Right atrium auricular region (tissue), 2 donors: ENCODE results near the gene TFEC. TPM values are rescaled to one million over a fixed set of nuclear protein-coding genes. Genes with fewer than 3 reads are reported as not detected.

Experiments used
- DNase-seq: peaks from one replicate; pipeline ENCODE4 v3.0.0-alpha.2; 2019; ENCODE audit warnings: low spot score
- H3K27ac ChIP-seq, 2 donors: fragments of 200-600 bp; sonication (generic); 1 replicate in 1 of 2; 2 replicates in 1 of 2; pipeline ENCODE4 v1.5.1; 2016 to 2019
- H3K27me3 ChIP-seq, 2 donors: fragments of 200-600 bp; sonication (generic); one replicate each; pipeline versions ENCODE4 v1.5.1 to v1.6.0; 2017 to 2019
- H3K36me3 ChIP-seq: fragments of 200-600 bp; sonication (generic); one replicate; pipeline ENCODE4 v1.5.1; 2016
- H3K4me1 ChIP-seq, 2 donors: fragments of 200-600 bp; sonication (generic); one replicate each; pipeline versions ENCODE4 v1.5.1 to v1.6.0; 2017 to 2019
- H3K4me3 ChIP-seq, 2 donors: fragments of 200-600 bp; sonication (generic); 1 replicate in 1 of 2; 2 replicates in 1 of 2; pipeline ENCODE4 v1.5.1; 2017 to 2019; ENCODE audit warnings: mild to moderate bottlenecking in 1 of 2, moderate library complexity in 1 of 2
- H3K9me3 ChIP-seq, 2 donors: fragments of 200-600 bp; sonication (generic); one replicate each; pipeline ENCODE4 v1.5.1; 2019
- CTCF ChIP-seq, 2 donors: fragments of 200-600 bp; sonication (generic); IDR thresholded peaks; one replicate each; pipeline ENCODE4 v1.5.1; 2019; ENCODE audit warnings: antibody characterized with exemption in 2 of 2
- total RNA-seq, 2 donors: library from RNA; depleted of rRNA; stranded (reverse); fragments of >200 nt; gene quantifications; one replicate each; pipeline ENCODE4 v1.1.0, GENCODE V29; 2016

Gene TFEC
- total RNA-seq, 2 donors from 2014 or later = 1.9 to 2.1 TPM

- Histone ChIP-seq H3K9me3 (peaks cover 0 to under 1% of the 10 kb centered on the region in 2 donors), H3K36me3 (no peaks in the 10 kb centered on the region), H3K27ac (no peak overlapping the region), H3K27me3 (no peaks in the 10 kb centered on the region), H3K4me3 (no peak overlapping the region), H3K4me1 (no peaks in the 10 kb centered on the region)
- no peak for DNase-seq
- no peak for TF ChIP-seq CTCF (IDR thresholded peaks at IDR 0.05)
These were observed 42.2 kb downstream of the TFEC start for GRCh38 chr7:115988401-115988800.

- TF ChIP-seq CTCF (IDR thresholded peaks at IDR 0.05) = no peak
- Histone ChIP-seq H3K4me1 (no peaks in the 10 kb centered on the region), H3K4me3 (no peak overlapping the region), H3K27ac (no peak overlapping the region), H3K27me3 (no peaks in the 10 kb centered on the region), H3K9me3 (no peaks in the 10 kb centered on the region), H3K36me3 (no peaks in the 10 kb centered on the region)
- DNase-seq = no peak
These were observed 43.1 kb downstream of the TFEC start for GRCh38 chr7:115987486-115987885.

- no peak for DNase-seq
- no peaks in the 10 kb centered on the region for H3K27me3 ChIP-seq
- TF ChIP-seq CTCF (IDR thresholded peaks at IDR 0.05) = no peak
These were observed 46.5 kb downstream of the TFEC start for GRCh38 chr7:115984105-115984504.

GRCh38 chr7:115980159-115980558 lies 50.4 kb downstream of the TFEC start:
- Histone ChIP-seq H3K36me3 (no peaks in the 10 kb centered on the region), H3K4me1 (no peaks in the 10 kb centered on the region), H3K27me3 (no peaks in the 10 kb centered on the region), H3K9me3 (no peaks in the 10 kb centered on the region), H3K4me3 (no peak overlapping the region), H3K27ac (no peak overlapping the region)
- no peak for DNase-seq
- TF ChIP-seq CTCF (IDR thresholded peaks at IDR 0.05) = no peak

More at GRCh38 chr7:115984105-115984504, 46.5 kb downstream of the TFEC start:
- Histone ChIP-seq H3K4me3 (no peak overlapping the region), H3K27ac (no peak overlapping the region), H3K9me3 (no peaks in the 10 kb centered on the region), H3K4me1 (no peaks in the 10 kb centered on the region), H3K36me3 (no peaks in the 10 kb centered on the region)

- Histone ChIP-seq H3K27ac (no peak overlapping the region), H3K27me3 (no peaks in the 10 kb centered on the region), H3K36me3 (no peaks in the 10 kb centered on the region), H3K4me1 (no peaks in the 10 kb centered on the region), H3K4me3 (no peak overlapping the region), H3K9me3 (no peaks in the 10 kb centered on the region)
- TF ChIP-seq CTCF (IDR thresholded peaks at IDR 0.05) = no peak
- DNase-seq = no peak
These were observed 53.9 kb downstream of the TFEC start for GRCh38 chr7:115976651-115977050.

- no peak for DNase-seq
- TF ChIP-seq CTCF (IDR thresholded peaks at IDR 0.05) = no peak
- H3K4me1 ChIP-seq = no peaks in the 10 kb centered on the region
- no peaks in the 10 kb centered on the region for H3K9me3 ChIP-seq
- H3K36me3 ChIP-seq = no peaks in the 10 kb centered on the region
- H3K4me3 ChIP-seq = no peak overlapping the region
- H3K27me3 ChIP-seq = no peaks in the 10 kb centered on the region
- H3K27ac ChIP-seq = no peak overlapping the region
These were observed 54.8 kb downstream of the TFEC start for GRCh38 chr7:115975766-115976165.
